ENCODE measurements around the gene TANGO2. TPM values are rescaled to one million over a fixed set of nuclear protein-coding genes. Genes with fewer than 3 reads are reported as not detected.

TANGO2 gene
- total RNA-seq, 1 experiment from 2014 or later: 13.9 TPM

DNA sequence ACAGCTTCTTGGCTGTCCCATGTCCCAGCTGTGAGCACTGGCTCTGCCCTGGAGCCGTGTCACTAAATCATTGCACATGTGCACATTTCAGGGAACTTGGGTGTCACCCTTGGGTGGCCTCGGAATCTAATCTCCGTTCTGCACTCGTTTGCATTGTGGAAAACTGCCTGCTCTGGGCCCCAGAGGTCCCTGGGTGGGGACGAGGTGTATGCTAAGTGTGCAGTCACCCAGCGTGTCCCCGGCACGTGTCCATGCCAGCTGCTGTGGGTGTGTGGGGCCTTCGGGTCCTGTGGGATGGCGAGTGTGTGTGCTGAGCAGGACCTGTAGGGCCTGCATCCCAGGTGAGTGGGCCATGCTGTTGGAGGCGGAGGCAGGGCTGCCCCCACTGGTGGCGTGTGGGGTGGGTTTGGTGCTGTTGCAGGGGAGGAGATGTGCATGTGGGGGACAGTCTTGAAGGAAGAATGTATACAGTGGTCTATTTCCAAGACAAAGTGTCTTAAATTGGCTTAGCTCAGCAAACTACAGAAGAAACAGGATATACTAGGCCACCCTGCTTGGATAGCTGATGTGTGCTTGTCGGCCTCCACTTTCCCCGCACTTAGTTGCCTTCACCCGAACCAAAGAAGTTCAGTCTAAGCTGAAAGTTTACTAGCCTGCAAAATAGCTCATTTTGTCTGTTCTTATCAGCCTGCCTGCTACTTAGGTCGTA lies 14.6 kb downstream of the TANGO2 start:
- Mint-ChIP-seq H3K9me3 (ENCODE audit: unreplicated experiment) (no peaks in the 10 kb centered on the region), H3K27me3 (ENCODE audit: insufficient read depth, unreplicated experiment) (no peaks in the 10 kb centered on the region), H3K4me3 (ENCODE audit: unreplicated experiment) (no peak overlapping the region), H3K4me1 (ENCODE audit: insufficient read depth, unreplicated experiment) (no peaks in the 10 kb centered on the region), H3K27ac (ENCODE audit: low read depth, unreplicated experiment) (no peak overlapping the region), H3K36me3 (ENCODE audit: insufficient read depth, unreplicated experiment) (peaks cover 24% of the 10 kb centered on the region)
- no TSS peak for BruUV-seq (replicated peaks)
- no peak for TF ChIP-seq CTCF (IDR thresholded peaks at IDR 0.05; ENCODE audit: unreplicated experiment)
- POLR2A ChIA-PET: no interaction called here
- CTCF ChIA-PET: no interaction called here
- intact Hi-C loops (cut with micrococcal nuclease): no loop called here
- no peak for DNase-seq (ENCODE audit: unreplicated experiment)

GRCh38 chr22:20036084-20036482 lies 15.2 kb downstream of the TANGO2 start:
- no TSS peak for BruUV-seq (replicated peaks)
- intact Hi-C loops (cut with micrococcal nuclease): no loop called here
- no peak for TF ChIP-seq CTCF (IDR thresholded peaks at IDR 0.05; ENCODE audit: unreplicated experiment)
- no peak overlapping the region for H3K27ac Mint-ChIP-seq (ENCODE audit: low read depth, unreplicated experiment)
- H3K4me1 Mint-ChIP-seq (ENCODE audit: insufficient read depth, unreplicated experiment): no peaks in the 10 kb centered on the region
- ChIA-PET CTCF (no interaction called here), POLR2A (no interaction called here)
- H3K27me3 Mint-ChIP-seq (ENCODE audit: insufficient read depth, unreplicated experiment): no peaks in the 10 kb centered on the region
- peaks cover 23% of the 10 kb centered on the region for H3K36me3 Mint-ChIP-seq (ENCODE audit: insufficient read depth, unreplicated experiment)
- H3K9me3 Mint-ChIP-seq (ENCODE audit: unreplicated experiment): no peaks in the 10 kb centered on the region
- DNase-seq (ENCODE audit: unreplicated experiment): no peak
- no peak overlapping the region for H3K4me3 Mint-ChIP-seq (ENCODE audit: unreplicated experiment)

GRCh38 chr22:20036535-20037392 lies 15.9 kb downstream of the TANGO2 start:
- POLR2A ChIA-PET: no interaction called here
- intact Hi-C loops (cut with micrococcal nuclease): no loop called here
- no TSS peak for BruUV-seq (replicated peaks)
- no peaks in the 10 kb centered on the region for H3K27me3 Mint-ChIP-seq (ENCODE audit: insufficient read depth, unreplicated experiment)
- H3K36me3 Mint-ChIP-seq (ENCODE audit: insufficient read depth, unreplicated experiment): peaks cover 23% of the 10 kb centered on the region
- no peaks in the 10 kb centered on the region for H3K9me3 Mint-ChIP-seq (ENCODE audit: unreplicated experiment)
- H3K4me1 Mint-ChIP-seq (ENCODE audit: insufficient read depth, unreplicated experiment): no peaks in the 10 kb centered on the region
- CTCF ChIA-PET: no interaction called here
- H3K4me3 Mint-ChIP-seq (ENCODE audit: unreplicated experiment): no peak overlapping the region
- H3K27ac Mint-ChIP-seq (ENCODE audit: low read depth, unreplicated experiment): no peak overlapping the region
- DNase-seq (ENCODE audit: unreplicated experiment): no peak
- no peak for TF ChIP-seq CTCF (IDR thresholded peaks at IDR 0.05; ENCODE audit: unreplicated experiment)

DNA sequence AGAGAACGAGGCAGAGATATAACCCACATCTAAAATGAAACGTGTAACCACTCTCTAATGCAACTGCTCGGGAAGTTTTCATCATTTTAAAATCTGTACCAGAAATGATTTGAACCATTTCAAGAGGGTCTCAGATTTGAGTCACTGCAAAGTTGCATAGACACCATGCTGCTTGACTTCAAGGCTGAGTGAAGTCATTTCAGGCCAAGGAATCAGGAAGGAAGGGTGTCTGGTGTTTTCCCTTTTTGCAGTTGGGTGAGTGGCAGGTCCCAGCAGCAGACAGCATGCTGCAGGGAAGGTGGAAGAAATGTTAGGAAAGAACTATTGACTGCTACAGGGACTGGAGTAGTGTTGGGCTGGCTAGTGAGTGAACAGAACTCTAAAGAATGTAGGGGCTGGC lies 16.5 kb downstream of the TANGO2 start:
- no TSS peak for BruUV-seq (replicated peaks)
- Mint-ChIP-seq H3K9me3 (ENCODE audit: unreplicated experiment) (no peaks in the 10 kb centered on the region), H3K27ac (ENCODE audit: low read depth, unreplicated experiment) (no peak overlapping the region), H3K4me1 (ENCODE audit: insufficient read depth, unreplicated experiment) (no peaks in the 10 kb centered on the region), H3K4me3 (ENCODE audit: unreplicated experiment) (no peak overlapping the region), H3K27me3 (ENCODE audit: insufficient read depth, unreplicated experiment) (no peaks in the 10 kb centered on the region), H3K36me3 (ENCODE audit: insufficient read depth, unreplicated experiment) (peaks cover 23% of the 10 kb centered on the region)
- ChIA-PET CTCF (no interaction called here), POLR2A (no interaction called here)
- intact Hi-C loops (cut with micrococcal nuclease): no loop called here
- no peak for DNase-seq (ENCODE audit: unreplicated experiment)
- no peak for TF ChIP-seq CTCF (IDR thresholded peaks at IDR 0.05; ENCODE audit: unreplicated experiment)
